H4 (cell line): ENCODE measurements around the gene HOXB6. TPM values are rescaled to one million over a fixed set of nuclear protein-coding genes. Genes with fewer than 3 reads are reported as not detected.
A peak's percentile ranks its signal among the peaks of the same experiment; 100 is the strongest.

Experiments used
- DNase-seq: peaks from one replicate; pipeline ENCODE4 v3.0.0-alpha.2; 2015; ENCODE audit warnings: low spot score
- total RNA-seq: library from RNA; depleted of rRNA; stranded (reverse); fragments of >200 nt; shearing (Covaris generic); gene quantifications from 2 replicates; pipeline ENCODE4 v1.2.3, GENCODE V29; 2014

The HOXB6 gene
- total RNA-seq, 1 experiment from 2014 or later = 1.4 TPM

DNA sequence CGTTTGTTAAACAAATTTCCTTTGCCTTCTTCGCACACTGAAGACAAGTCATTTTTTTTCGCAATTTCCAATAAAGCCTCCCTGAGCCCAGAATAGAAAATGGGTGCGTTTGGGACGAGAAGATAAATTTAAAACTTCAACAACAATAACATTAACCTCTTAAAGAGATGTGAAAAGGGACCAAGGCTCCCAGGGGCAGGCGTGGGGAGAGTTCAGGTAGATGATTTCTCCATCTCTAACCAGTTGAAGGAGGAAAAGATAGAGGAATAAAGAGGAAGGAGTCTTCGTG lies 25.4 kb downstream of the HOXB6 start:
- no peak for DNase-seq

DNA sequence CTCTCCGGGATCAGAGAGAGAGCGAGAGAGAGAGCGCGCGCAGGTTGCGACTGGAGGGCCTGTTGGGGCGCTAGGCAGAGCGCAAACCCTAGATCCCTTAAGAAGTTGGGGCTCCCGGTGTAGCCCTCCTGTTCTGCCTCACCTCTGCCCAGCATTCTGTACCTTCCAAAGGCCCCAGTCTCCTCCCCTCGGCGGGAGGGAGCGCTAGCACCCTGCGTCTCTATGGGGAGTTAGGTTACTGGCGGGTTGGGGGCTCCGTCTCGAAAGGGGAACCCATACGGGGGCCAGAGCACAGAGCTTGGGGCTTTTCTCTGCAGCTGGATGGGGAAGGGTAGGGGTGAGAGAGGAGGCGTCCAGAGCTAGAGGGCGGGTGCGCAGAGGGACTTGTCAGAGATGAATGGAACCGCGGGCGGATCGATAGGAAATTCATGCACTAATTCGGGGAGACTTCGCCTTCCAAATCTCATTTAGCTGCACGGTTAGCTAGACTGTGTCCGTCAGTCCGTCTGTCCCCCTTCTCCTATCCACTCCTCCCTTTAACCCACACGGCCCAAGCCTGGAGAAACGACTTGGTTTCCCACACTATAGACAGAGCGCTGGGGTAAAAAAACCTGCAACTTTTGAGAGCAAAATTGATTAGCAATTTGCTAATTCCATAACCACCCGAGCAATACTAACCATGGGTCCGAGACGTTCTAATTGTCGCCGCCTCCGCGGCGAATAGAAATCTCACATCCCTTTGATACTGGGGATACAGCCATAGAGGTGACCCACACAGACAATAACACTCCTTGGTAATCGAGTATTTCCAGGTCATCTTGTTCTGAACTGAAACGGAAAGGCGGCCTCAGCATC lies 25.9 kb downstream of the HOXB6 start:
- DNase-seq = no peak

DNA sequence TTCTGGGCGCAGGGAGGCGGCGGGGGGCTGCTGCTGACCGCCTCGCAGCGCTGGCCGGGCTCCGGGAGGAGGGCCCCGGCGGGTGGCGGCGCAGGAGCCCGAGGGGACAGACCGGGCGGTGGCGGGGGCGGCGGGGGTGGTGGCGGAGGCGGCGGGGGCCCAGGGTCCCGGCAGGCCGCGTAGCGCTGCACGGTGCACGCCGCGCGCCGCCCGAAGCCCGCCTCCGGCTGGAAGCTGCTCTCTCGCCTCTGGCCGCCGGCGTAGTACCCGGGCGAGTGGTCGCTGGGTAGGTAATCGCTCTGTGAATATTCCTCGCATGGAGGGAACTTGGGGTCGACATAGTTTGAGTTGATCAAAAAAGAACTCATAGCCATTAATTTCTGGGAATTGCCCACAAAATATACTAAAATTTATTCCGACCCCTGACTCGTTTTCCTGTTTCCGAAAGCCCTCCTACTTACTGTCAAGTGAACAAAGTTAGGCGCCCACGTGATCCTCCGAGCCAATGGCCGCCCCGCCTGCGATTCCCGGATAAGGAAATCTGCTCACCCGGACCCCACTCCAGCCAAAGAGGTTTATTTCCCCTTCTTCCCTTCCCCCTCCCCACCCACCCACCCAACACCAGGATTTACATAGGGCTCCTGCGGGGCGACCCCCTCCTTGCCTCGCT lies 26.7 kb downstream of the HOXB6 start, which contains the start of gene HOXB4:
Gene HOXB4, minus strand, starts transcription at position 405 of the 670 bp plus-strand sequence. Its CDS starts 31 bp downstream, at position 374.
- no peak for DNase-seq

DNA sequence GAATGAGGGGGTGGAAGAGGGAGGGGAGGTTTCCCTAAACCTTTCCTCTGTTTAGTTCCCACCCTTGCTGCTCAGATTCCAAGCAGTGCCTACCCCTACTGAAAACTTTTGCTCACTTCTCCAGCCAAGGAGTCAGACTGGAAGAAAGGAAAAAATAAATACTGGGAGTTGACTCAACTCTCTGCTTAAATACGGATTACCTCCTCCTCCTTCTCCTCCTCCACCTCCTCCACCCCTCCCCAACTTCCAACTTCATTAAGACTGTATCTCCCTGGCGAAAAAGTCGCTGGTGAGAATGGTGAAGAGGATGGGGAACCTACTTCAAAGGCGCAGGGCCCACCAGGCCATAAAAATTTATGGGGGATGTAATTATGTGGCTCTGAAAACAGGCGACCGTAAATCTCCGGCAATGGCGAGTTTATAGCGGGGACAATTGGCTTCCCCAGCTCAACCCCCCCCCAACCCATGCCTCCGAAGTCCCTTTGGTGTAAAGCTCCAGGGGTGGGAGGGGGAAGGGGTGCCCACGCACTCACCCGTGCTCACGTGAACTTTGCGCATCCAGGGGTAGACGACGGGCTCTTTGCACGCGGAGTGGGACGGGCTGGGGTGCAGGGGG lies 27.3 kb downstream of the HOXB6 start:
- no peak for DNase-seq

DNA sequence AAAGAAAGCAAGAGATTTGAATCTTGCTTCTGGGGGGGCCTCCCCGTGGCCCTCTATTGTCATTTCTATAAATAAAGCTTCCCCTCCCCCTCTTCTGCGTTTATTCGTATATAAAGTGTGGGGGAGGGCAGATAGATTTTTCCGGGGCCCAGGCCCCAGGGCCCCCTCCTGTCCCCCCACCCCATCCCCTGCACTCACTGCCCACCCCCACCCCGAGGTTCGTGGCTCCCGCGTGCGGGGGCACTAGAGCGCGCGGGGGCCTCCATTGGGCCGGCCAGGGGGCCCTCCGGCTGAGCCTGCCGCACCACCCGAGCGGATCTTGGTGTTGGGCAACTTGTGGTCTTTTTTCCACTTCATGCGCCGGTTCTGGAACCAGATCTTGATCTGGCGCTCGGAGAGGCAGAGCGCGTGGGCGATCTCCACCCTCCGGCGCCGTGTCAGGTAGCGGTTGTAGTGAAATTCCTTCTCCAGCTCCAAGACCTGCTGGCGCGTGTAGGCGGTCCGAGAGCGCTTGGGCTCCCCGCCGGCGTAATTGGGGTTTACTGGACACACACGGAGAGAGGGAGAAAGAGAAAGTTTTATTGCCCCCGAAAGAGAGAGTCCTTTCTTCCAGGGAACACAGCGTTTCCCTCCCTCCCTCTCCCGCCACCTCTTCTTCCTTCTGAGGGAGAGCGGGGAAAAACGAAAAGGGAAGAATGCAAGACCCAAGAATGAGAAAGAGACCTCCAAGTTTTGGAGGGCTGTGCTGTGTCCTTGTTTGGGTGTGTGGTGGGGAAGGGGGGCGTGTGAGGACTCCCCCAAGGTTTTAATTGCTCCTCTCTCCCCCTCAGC lies 28.1 kb downstream of the HOXB6 start:
- peak; percentile 56 for DNase-seq

DNA sequence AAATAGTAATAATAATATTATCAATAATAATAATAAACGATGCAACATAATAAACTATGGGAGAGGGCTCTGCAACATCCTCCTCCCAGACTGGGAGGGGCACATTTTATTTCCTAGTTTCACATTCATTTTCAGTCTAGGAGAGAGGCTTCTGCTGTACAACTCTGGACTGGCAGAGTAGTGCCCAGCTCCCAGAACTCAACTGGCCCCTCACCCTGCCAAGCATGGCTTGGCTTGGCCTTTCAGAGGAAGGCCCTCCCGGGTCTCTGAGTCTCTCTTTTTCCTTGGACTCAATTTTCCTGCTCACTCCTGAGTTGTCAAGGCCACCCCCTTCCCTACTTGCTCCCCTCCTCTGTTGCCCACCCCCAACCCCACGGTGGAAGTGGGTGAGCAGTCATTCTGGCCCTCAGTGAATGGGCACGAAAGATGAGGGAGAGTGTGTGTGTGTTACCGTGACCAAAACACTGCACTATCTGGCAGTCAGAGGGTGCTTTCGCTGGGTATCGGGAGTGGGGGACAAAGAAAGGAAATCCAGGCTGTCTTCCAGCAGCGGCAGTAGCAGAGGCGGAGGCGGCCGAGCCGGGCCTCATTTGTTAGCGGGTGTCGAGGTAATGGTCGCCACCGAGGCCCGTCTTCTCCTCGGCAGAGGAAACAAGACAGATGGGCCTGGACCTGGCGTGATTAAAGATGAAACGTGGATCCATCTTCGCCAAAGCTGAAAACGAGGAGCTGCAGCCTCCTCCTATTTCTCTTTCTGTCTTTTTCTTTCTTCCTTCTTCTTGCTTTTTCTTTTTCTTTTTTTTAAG lies 28.9 kb downstream of the HOXB6 start:
- DNase-seq = no peak

DNA sequence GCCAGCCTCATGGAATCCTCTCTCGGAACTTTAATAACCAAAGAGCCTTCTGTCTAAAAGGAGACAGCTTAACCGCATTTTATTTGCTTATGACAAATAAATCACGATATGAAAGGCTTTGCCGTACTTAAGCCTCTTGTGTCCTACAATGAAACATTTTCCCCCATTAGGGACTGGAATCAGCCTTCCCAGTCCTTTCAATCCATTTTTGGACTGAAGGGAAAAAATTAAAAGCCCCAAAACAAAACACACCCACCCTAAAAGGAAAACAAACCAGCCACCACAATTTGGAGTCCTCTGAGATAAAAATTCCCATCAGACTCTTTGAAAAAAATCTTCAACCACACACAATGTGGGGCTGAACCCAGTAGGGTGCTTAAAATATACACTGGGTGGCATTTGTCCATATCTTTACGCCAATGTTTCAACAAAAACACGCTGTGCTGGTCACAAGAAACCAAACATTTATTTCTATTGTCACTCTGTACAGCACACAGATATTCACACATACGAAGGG lies 29.7 kb downstream of the HOXB6 start:
- no peak for DNase-seq

DNA sequence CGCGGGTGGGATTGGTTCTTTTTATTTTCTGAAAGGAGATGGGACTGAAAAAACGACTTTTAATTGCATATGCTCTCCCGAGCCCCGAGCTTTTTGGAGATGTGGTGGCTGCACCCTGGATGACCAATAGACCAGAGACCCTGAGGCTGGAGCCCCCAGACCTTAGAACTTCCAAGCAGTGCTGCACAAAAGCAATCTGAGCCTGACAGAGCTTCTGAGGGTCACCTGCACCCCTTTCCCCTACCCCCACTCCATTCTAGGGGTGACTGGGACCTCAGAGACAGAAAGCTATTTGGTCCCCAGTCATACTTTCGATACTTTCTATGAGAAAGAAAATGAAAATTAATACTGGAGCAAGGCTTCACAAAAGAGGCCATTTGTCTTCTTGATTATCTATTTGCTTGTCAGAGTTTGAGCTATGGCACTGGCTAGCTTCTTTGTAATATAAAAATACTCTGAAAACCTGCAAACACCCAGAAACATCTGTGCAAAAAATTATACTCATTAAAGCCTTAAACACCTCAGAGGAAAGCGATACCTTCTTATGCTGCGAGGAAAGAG lies 30.2 kb downstream of the HOXB6 start:
- DNase-seq = no peak

DNA sequence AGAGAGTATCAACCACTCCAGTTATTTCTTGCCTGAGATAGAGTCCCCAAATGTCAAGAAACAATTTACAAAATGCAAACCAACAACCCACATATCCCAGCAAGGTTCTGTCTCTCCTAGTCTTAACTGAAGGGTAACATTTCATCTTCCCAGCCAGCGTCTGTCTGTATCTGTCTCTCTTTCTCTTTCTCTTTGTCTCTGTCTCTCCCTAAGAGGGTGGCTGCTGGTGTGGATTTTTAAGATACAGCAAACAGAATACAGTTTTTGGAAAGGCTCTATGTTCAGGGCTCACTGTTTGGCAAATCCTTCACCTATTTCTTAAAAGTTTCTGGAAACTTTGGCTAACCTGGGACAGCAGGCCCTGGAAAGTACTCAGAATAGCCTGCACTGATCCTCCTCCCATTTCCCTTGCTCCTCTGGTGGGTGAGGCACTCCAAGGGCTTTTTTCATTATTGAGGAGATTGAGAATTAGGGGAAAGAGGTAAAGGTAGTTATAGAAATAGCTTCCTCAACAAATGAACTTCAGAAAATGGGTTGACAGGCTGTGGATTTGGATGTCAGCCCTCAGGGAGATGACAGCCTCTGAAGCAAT lies 32.9 kb downstream of the HOXB6 start:
- DNase-seq = no peak

DNA sequence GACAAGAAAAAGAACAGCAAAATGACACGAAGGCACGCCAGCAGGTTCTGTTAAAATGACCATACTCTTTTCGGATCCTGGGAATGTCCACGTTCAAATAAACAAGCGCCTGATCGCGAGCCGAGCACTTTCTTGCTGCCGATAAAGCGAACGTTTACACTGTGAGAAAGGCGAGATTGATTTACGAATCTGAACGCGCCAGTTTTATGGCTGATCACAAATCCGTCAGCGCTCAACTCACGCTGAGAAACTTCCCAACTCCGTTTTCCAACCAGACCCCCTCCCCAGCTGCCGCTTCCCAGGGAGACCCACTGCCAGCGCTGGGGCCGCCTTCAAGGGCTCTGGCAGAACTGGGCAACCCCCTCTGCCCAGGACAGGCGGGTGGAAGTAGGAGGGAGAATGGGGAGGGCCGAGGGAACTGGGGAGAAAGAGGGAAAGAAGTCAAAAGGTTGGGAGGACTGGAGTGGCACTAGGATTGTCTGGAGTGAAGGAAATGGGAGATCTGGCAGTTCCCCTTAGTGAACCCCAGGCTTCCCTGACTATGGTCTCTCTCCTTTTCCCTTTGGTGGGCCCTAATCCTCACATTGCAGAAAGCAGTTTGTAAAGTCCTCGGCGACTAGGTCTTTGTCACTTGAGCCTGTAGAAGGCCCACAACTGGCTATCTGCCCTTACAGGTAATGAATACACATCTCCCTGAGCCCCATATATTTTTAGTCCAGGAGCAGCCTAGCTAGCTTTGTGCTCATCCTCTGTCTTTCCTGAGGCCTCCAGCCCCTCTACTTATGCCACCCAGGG lies 33.6 kb downstream of the HOXB6 start:
- DNase-seq = no peak

DNA sequence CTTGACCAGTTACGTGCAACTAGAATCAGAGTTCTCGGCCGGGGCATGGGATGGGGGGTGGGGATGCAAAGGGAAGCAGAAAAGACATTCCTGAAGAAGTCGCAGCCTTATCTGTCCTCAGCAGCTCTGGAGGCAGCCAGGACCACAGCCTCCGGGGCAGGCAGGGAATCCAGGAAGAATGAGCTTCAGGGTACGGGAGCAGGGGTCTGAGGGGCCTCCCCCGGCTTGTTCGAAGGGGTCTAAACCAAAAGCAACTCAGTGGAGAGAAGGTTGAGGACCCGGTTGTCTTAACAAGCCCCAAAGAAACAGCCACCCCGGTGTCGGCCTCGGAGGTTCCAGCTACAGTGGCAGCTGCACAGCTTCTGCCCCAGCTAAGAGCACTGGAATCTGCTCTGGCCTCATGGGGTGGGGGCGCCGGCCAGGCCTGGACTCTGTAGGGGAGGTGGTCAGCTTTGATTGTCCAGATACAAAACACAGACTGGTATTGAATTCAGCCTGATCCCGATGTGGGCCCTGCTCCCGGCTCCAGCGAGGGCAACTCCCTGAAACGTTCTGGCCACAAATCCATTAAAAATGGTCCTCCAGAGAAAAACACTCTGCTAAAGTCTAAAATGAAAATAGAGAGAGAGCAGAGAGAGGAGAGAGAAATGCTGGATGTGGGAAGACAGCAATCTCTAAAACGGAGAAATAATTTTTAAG lies 34.3 kb downstream of the HOXB6 start:
- no peak for DNase-seq

DNA sequence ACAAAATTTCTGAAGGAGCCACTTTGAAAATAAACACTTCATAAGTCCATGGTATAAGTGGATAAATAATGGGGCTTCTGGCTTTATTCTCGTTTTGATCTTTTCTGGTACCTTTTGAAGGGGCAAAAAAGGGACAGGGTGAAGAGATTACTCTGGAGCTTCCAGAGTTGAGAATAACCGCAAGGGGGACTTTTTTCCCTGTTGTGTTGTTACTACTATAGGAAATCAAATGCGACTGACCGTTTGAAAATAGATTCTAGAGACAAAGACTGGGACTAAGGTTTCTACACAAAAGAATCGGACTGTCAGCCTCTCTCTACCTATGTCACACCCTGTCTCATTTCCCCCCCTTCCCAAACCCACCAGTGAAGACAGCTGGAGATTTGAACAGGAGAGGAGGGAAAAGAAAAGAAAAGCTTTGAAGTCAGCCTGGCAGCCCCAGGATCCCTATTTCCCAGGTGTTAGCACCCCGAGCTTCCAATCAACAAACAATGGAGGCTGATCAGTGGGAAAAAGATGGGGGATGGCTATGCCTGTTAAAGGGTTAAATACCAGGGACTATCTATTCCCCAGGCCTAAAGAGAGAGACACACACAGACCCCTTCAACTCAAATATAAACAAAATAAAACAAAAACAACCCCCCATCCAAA lies 35.0 kb downstream of the HOXB6 start:
- DNase-seq = no peak

DNA sequence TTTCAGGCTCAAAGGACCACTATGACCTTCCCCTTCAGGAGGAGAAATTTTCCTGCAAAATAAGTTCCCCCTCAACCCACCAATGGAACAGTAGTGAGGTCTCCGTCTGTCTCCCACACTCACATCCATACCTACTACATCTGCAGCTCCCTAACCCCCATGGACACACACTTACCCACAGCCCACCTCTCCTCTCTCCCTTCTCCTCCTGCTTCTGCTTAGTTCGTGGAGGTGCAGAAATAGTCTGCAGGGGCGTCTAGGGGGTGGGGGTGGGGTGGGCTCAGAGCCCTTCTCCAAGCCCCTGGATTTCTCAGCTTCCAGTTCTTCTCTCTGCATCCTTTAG lies 35.6 kb downstream of the HOXB6 start:
- no peak for DNase-seq

DNA sequence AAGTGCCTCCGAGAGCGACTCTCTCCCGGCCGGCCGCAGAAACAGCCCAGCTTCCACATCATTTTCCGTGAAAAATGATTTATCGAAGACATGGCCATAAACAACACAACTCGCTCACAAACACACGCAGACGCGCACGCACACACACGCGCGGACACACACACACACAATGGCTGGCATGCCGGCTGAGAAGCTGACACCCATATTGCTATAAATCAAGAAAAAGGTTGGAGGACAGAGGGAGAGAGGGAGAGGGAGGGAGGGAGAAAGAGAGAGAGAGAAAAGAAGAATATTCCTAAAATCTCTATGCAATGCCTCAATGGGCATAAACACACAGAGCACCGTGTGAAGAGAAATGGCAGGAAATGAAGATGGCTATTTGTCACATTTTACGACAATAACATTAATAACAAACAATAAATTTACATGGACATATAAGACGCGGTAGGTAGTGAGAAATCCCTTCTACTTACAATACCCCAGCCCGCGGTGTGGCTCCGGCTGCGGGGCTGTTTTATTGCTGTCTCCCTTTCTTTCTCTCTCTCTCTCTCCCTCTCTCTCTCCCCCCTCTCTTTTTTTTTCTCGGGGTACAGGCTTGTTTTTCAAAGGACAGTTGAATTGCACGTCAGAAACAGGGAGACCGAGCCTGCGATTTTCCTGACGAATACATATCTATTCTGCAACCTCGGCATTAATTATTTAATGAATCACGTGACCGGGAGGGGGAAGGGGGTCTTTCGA lies 36.1 kb downstream of the HOXB6 start:
- no peak for DNase-seq

DNA sequence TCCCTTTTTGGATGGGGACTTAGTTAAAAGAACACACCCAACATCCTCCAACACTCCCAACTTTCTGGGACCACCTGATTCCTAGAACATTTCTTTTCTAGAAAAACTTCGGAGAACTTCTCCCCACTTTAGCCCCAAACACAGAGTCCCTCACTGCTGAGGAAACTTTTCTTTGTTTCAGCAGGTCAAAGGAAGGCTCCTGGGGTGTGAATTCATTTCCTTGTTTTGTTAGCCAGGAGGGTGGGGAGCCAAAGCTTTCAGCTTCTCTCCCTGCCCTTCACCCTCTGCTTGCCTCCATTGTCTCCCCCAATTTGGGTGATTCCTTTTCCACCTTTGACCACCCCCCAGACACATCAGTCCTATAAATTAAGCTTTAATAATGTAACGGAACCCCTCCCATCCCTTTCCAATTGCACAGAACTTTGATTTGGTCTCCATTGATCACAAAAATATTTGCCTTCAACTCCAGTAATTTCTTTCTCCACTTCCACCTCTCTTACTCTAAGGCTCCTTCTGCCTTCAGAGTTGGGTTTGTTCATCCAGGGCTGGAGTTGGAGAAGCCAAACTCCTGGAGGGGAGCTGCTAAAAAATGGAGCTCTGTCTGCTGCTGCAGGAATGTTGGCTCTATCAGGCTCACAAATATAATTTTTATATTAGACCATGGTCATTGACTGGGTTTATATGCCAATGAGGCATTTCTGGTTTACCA lies 37.0 kb downstream of the HOXB6 start:
- no peak for DNase-seq

DNA sequence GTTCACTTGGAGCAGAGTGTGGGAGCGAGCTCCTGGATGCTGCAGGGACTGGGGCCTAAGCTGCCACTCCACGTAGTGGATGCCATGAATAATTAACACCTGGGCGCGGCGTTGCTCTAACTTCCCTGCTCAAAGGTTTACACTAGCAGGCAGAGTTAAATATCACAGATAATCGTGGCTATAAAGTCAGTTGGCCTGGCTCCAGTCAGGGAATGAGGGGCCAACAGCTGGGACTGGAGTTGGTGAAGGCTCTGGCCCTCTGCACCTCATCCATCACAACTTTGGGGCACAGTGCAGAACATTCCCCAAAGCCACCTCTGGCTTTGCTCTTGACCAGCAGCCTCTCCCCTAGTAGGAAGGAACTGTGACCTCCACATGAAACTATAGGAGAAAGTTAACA lies 37.6 kb downstream of the HOXB6 start:
- no peak for DNase-seq

DNA sequence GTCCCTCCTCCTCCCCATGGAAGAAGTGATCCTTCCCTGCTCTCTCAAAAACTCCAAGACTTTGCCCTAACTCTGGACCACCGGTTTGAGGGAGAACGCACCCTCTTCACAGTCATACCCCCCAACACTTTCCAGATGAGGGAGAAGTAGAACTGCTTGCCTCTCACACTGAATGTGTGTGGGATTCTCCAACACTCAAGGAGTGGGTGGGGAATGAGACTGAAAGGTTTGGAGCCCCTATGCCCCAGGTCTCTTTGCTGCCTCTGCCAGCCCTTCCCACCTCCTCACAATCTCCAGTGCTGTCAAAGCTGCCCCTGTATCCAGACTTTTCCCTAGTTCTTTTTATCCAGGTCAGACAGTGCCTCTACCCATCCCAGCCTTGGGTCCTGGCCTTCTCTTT lies 38.1 kb downstream of the HOXB6 start:
- DNase-seq = no peak
